H9 (cell line): ENCODE results near the gene RBMS3. TPM values are rescaled to one million over a fixed set of nuclear protein-coding genes. Genes with fewer than 3 reads are reported as not detected.

Experiments used
- DNase-seq: peaks from one replicate; pipeline ENCODE4 v3.0.0-alpha.2; 2017
- H2AFZ ChIP-seq: one replicate; pipeline ENCODE4 v1.6.1; 2013; ENCODE audit warnings: mild to moderate bottlenecking, low read length, control low read depth, moderate library complexity
- H2AK5ac ChIP-seq: 2 replicates; pipeline ENCODE4 v1.6.1; 2013; ENCODE audit warnings: low read length, control low read depth, mixed read lengths; ENCODE audit not compliant: insufficient read length
- H2BK120ac ChIP-seq: one replicate; pipeline ENCODE4 v1.6.1; 2013; ENCODE audit warnings: low read depth, mild to moderate bottlenecking, low read length, control low read depth, inconsistent platforms; ENCODE audit not compliant: poor library complexity, severe bottlenecking
- H2BK12ac ChIP-seq: 2 replicates; pipeline ENCODE4 v1.6.1; 2013; ENCODE audit warnings: low read length, control low read depth, mixed read lengths, low read depth; ENCODE audit not compliant: insufficient read length
- H2BK15ac ChIP-seq: 2 replicates; pipeline ENCODE4 v1.6.1; 2013; ENCODE audit warnings: low read depth, low read length, control low read depth
- H2BK20ac ChIP-seq: one replicate; pipeline ENCODE4 v1.6.1; 2013; ENCODE audit warnings: low read depth, mild to moderate bottlenecking, low read length, control low read depth, inconsistent platforms; ENCODE audit not compliant: poor library complexity, severe bottlenecking
- H2BK5ac ChIP-seq: 2 replicates; pipeline ENCODE4 v1.6.1; 2013; ENCODE audit warnings: low read length, control low read depth, mixed read lengths; ENCODE audit not compliant: insufficient read length
- H3K14ac ChIP-seq: 2 replicates; pipeline ENCODE4 v1.6.1; 2013; ENCODE audit warnings: low read length, control low read depth; ENCODE audit not compliant: insufficient read depth
- H3K18ac ChIP-seq: 2 replicates; pipeline ENCODE4 v1.6.1; 2013; ENCODE audit warnings: low read depth, mild to moderate bottlenecking, mixed read lengths, low read length, control low read depth; ENCODE audit not compliant: insufficient read length
- H3K23ac ChIP-seq: 2 replicates; pipeline ENCODE4 v1.6.1; 2013; ENCODE audit warnings: low read length, control low read depth, mixed read lengths, low read depth; ENCODE audit not compliant: insufficient read length
- H3K23me2 ChIP-seq: 2 replicates; pipeline ENCODE4 v1.6.1; 2013; ENCODE audit warnings: low read depth, mild to moderate bottlenecking, mixed read lengths, low read length, control low read depth; ENCODE audit not compliant: insufficient read length, poor library complexity, severe bottlenecking
- H3K27ac ChIP-seq: 2 replicates; pipeline ENCODE4 v1.5.1; 2013; ENCODE audit warnings: low read length, control low read depth, mixed read lengths, low read depth; ENCODE audit not compliant: insufficient read length
- H3K27me3 ChIP-seq: 2 replicates; pipeline ENCODE4 v1.6.1; 2013; ENCODE audit warnings: low read length, control low read depth, inconsistent platforms; ENCODE audit not compliant: insufficient read depth
- H3K4ac ChIP-seq: 2 replicates; pipeline ENCODE4 v1.6.1; 2013; ENCODE audit warnings: low read depth, mild to moderate bottlenecking, control low read depth, inconsistent platforms, low read length, moderate library complexity
- H3K4me1 ChIP-seq: 2 replicates; pipeline ENCODE4 v1.6.1; 2013; ENCODE audit warnings: low read length, control low read depth, inconsistent platforms; ENCODE audit not compliant: insufficient read depth
- H3K4me2 ChIP-seq: 2 replicates; pipeline ENCODE4 v1.6.1; 2013; ENCODE audit warnings: low read length, control low read depth, mixed read lengths; ENCODE audit not compliant: insufficient read length, insufficient read depth
- H3K56ac ChIP-seq: 2 replicates; pipeline ENCODE4 v1.6.1; 2013; ENCODE audit warnings: low read depth, mild to moderate bottlenecking, mixed read lengths, low read length, control low read depth; ENCODE audit not compliant: insufficient read length
- H3K79me1 ChIP-seq: 2 replicates; pipeline ENCODE4 v1.6.1; 2013; ENCODE audit warnings: low read depth, mild to moderate bottlenecking, moderate library complexity, low read length, control low read depth, inconsistent platforms; ENCODE audit not compliant: insufficient read depth, poor library complexity, severe bottlenecking
- H3K79me2 ChIP-seq: 2 replicates; pipeline ENCODE4 v1.6.1; 2013; ENCODE audit warnings: low read length, control low read depth, inconsistent platforms; ENCODE audit not compliant: insufficient read depth
- H3K9ac ChIP-seq: 2 replicates; pipeline ENCODE4 v1.6.1; 2013; ENCODE audit warnings: low read length, control low read depth, mixed read lengths; ENCODE audit not compliant: insufficient read length; ENCODE audit errors: extremely low read depth
- H3K9me3 ChIP-seq: one replicate; pipeline ENCODE4 v1.6.1; 2013; ENCODE audit warnings: low read depth, low read length, inconsistent platforms; ENCODE audit not compliant: control insufficient read depth
- H3T11ph ChIP-seq: one replicate; pipeline ENCODE4 v1.6.1; 2013; ENCODE audit warnings: mild to moderate bottlenecking, low read length, control low read depth, inconsistent platforms
- H4K20me1 ChIP-seq: one replicate; pipeline ENCODE4 v1.6.1; 2013; ENCODE audit not compliant: control insufficient read depth, insufficient read length, insufficient read depth
- H4K5ac ChIP-seq: 2 replicates; pipeline ENCODE4 v1.6.1; 2013; ENCODE audit warnings: low read depth, mild to moderate bottlenecking, mixed read lengths, low read length, control low read depth; ENCODE audit not compliant: insufficient read length
- H4K8ac ChIP-seq: replicated peaks from 2 replicates; pipeline ENCODE4 v1.6.1; 2013; ENCODE audit warnings: low read length, control low read depth, mixed read lengths, low read depth; ENCODE audit not compliant: insufficient read length
- H4K91ac ChIP-seq: 2 replicates; pipeline ENCODE4 v1.6.1; 2013; ENCODE audit warnings: low read depth, mild to moderate bottlenecking, moderate library complexity, mixed read lengths, low read length, control low read depth; ENCODE audit not compliant: insufficient read length
- H3K27ac Mint-ChIP-seq, 3 experiments: 2 replicates in 2 of 3; 3 replicates in 1 of 3; pipeline ENCODE4 v1.8.0; 2020 to 2021; ENCODE audit warnings: mixed read lengths in 3 of 3, mild to moderate bottlenecking in 1 of 3, moderate library complexity in 1 of 3
- H3K27me3 Mint-ChIP-seq: 2 replicates; pipeline ENCODE4 v1.8.0; 2021; ENCODE audit warnings: low read depth, mild to moderate bottlenecking, moderate library complexity, mixed read lengths
- H3K36me3 Mint-ChIP-seq, 3 experiments: 2 replicates in 2 of 3; 3 replicates in 1 of 3; pipeline ENCODE4 v1.8.0; 2020 to 2021; ENCODE audit warnings: low read depth in 3 of 3, mixed read lengths in 3 of 3; ENCODE audit not compliant: insufficient read depth in 1 of 3
- H3K4me1 Mint-ChIP-seq, 2 experiments: 2 replicates each; pipeline ENCODE4 v1.8.0; 2020; ENCODE audit warnings: mixed read lengths in 2 of 2
- H3K4me3 Mint-ChIP-seq, 2 experiments: 2 replicates in 1 of 2; 3 replicates in 1 of 2; pipeline ENCODE4 v1.8.0; 2020 to 2021; ENCODE audit warnings: mild to moderate bottlenecking in 2 of 2, mixed read lengths in 2 of 2, moderate library complexity in 1 of 2
- H3K9me3 Mint-ChIP-seq, 2 experiments: 2 replicates in 1 of 2; 3 replicates in 1 of 2; pipeline ENCODE4 v1.8.0; 2020; ENCODE audit warnings: mild to moderate bottlenecking in 2 of 2, mixed read lengths in 2 of 2, moderate library complexity in 1 of 2
- CTCF ChIP-seq: fragments of 200-600 bp; sonication (generic); conservative IDR thresholded peaks from 3 replicates; pipeline ENCODE4 v1.8.0; 2021; ENCODE audit warnings: antibody characterized with exemption, mild to moderate bottlenecking
- WGBS: extraction: QIAGEN DNeasy Blood & Tissue Kit; methylation state at CpG from one replicate; pipeline ENCODE4 v1.1.7; 2013; ENCODE audit warnings: missing lambda C conversion rate, low lambda C conversion rate, mixed read lengths; ENCODE audit not compliant: insufficient read length; ENCODE audit errors: extremely low coverage; 5-methylcytosine and 5-hydroxymethylcytosine counted together
- total RNA-seq: library from RNA; stranded (reverse); gene quantifications from 2 replicates; pipeline ENCODE4 v1.2.1, GENCODE V29; 2021

RBMS3 gene
- total RNA-seq, 1 experiment from 2014 or later = 8.1 TPM

GRCh38 chr3:29268651-29269050 lies 12.2 kb upstream of the RBMS3 start:
- Histone ChIP-seq H2AFZ (no peak overlapping the region), H3K27ac (no peak overlapping the region), H4K5ac (no peak overlapping the region), H3K23ac (no peak overlapping the region), H4K91ac (no peak overlapping the region), H3K27me3 (no peaks in the 10 kb centered on the region), H3K9ac (no peak overlapping the region), H3K14ac (no peak overlapping the region), H3K9me3 (no peaks in the 10 kb centered on the region), H4K20me1 (no peaks in the 10 kb centered on the region), H2BK120ac (no peak overlapping the region), H3K79me1 (no peaks in the 10 kb centered on the region), H2BK20ac (no peak overlapping the region), H2BK5ac (no peak overlapping the region), H3K56ac (no peak overlapping the region), H3T11ph (no peak overlapping the region), H3K18ac (no peak overlapping the region), H3K79me2 (no peaks in the 10 kb centered on the region), H3K4me1 (no peaks in the 10 kb centered on the region), H3K4ac (no peak overlapping the region), H2BK15ac (no peak overlapping the region), H4K8ac (no peak overlapping the region), H2BK12ac (no peak overlapping the region), H3K4me2 (no peak overlapping the region), H3K23me2 (no peaks in the 10 kb centered on the region), H2AK5ac (no peak overlapping the region)
- H3K27me3 Mint-ChIP-seq = no peaks in the 10 kb centered on the region
- H3K36me3 Mint-ChIP-seq = no peaks in the 10 kb centered on the region
- no peak for DNase-seq
- no peak overlapping the region for H3K27ac Mint-ChIP-seq
- no peak for TF ChIP-seq CTCF
- no CpG with 5 or more reads among the region's 2 CpGs for WGBS
- H3K9me3 Mint-ChIP-seq = no peaks in the 10 kb centered on the region
- H3K4me1 Mint-ChIP-seq = 0 out of 4 replicates have a peak, but pooled peaks cover 0 to 3% of the 10 kb centered on the region in 2 experiments
- no peak overlapping the region for H3K4me3 Mint-ChIP-seq
